GM19372 (cell line): ENCODE measurements around the gene BLVRA.
"Not testable (repeated sequence)": the region's sequence is repeated elsewhere in the genome, so short reads cannot be mapped to it uniquely, and the experiment has no call there.

Source experiments
- ATAC-seq: cut with Tn5 transposase; IDR thresholded peaks from one replicate; pipeline ENCODE4 v1.9.1; 2021; ENCODE audit warnings: mild to moderate bottlenecking, low read depth, moderate library complexity; ENCODE audit not compliant: unreplicated experiment

BLVRA gene, protein sequence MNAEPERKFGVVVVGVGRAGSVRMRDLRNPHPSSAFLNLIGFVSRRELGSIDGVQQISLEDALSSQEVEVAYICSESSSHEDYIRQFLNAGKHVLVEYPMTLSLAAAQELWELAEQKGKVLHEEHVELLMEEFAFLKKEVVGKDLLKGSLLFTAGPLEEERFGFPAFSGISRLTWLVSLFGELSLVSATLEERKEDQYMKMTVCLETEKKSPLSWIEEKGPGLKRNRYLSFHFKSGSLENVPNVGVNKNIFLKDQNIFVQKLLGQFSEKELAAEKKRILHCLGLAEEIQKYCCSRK

DNA sequence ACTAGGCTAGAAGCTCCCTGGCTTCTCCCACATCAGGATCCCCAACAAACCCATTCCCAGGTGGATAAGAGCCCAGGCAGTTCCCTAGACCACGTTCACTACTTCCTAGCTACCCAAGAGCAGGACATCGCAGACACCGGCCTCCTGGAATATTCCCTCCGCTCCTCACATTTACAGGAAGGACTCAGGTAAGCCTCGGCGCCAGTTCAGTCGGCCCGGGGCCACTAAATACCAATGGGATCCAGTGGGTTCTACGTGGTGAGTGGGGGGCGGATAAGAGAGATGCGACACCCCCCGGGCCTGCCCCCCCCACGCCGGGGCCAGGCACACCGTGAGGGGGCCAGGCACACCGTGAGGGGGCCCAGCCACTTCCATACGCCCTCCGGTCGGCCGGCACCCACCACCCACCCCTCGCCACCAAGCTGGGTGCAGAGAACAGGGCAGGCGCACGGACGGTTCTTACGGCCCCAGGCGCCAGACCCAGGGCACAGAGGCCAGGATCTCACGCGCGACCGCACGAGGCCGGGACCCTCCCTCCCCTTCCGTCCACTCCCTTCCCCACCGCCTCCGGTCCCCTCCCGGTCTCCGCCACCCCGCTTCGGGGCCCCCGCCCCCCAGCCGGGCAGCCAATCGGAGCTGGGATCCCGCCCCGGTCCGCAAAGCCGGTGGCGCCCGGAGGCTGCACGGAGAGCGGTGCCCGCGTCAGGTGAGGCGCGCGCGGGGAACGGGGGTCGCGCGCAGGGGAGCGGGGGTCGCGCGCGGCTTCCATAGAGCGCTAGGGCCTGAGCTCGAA, at the start of gene BLVRA:
Gene BLVRA (plus strand): TSS at position 652 of the 793 bp plus-strand sequence. CDS start 12,479 bp downstream, outside the sequence.
- ATAC-seq, result peak; percentile 78

DNA sequence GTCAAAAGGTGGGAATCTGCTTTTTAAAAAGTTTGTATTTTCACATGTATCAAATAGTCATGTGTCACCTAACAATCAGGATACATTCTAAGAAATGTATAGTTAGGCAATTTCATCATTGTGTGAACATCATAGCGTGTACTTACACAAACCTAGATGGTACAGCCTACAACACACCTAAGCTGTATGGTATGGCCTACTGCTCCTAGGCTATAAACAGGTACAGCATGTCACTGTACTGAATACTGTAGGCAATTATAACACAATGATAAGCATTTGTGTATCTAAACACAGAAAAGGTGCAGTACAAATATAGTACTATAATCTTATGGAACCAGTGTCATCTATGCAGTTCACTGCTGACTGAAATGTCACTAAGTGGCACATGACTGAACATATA, 47.0 kb upstream of the BLVRA start:
- no peak for ATAC-seq

GRCh38 chr7:43715966-43716365, 42.5 kb upstream of the BLVRA start:
- not testable (repeated sequence) for ATAC-seq

DNA sequence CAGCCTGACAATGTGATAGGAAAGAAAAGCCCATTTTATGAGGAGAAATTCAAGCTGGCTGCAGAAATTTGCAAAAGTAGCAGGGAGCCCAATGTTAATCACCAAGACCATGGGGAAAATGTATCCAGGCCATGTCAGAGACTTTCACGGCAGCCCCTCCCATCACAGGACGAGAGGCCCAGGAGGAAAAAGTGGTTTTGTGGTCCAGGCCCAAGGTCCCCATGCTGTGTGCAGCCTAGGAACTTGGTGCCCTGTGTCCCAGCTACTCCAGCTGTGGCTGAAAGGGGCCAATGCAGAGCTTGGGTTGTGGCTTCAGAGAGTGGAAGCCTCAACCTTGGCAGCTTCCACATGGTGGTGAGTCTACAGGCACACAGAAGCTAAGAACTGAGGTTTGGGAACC, 41.9 kb upstream of the BLVRA start:
- no peak for ATAC-seq

DNA sequence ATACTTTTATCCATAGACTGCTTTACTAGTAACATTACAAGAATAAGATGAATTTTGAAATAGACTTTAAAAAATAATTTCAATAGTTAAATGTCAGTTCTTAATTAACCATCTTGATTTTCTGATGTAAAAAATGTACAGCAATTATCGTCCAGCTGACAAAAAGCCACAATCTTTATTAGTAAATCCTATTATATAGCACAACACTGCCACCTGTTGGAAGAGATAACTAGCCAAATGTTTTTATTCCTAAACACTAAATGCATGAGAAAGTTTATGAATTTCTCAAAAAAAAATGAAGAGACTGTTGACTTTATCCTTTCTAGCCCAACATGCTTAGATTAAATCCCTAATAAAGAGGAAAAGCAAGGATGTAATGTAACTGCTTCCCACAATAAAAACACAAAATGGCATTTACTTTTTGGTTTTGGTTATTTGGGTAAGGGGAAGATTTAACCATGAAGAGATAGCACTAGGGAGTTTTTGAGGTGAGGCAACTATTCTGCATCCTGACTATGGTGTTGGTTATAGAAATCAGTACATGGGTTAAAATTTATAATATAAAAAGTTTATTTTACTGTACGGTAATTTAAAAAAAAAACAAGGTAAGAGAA, 37.2 kb upstream of the BLVRA start:
- no peak for ATAC-seq

DNA sequence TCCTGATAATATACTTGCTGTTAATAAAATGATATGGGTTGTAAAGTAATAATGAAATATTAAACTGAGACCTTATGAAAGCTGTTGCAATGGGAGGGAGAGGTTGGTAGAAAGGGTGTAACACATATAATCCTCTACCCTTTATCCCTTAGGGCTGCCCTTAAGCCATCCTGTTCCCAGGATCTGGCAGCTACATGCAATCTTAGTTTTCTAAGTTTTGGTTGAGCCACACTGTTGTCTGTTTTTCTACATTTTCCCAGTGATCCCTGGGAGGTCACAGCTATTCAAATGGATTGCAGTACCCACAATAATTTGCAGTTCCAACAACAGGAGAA, 35.5 kb upstream of the BLVRA start:
- ATAC-seq, result no peak

GRCh38 chr7:43725251-43725650, 33.2 kb upstream of the BLVRA start:
- no peak for ATAC-seq

GRCh38 chr7:43726466-43726865, 32.0 kb upstream of the BLVRA start:
- ATAC-seq, result no peak

DNA sequence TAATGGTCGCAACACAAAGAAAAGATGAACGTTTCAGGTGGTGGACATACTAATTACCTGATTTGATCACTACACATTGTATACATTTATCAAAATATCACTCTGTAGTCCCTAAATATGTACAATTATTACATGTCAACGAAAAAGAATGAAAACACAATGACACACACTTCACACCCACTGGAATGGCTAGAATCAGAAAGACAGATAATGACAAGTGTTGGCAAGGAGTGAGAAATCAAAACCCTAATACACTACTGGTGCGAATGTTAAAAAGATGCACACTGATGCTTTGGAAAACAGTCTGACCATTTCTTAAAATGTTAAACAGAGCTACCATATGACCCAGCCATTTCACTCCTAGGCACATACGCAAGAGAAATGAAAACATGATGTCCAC, 31.5 kb upstream of the BLVRA start:
- ATAC-seq, result no peak

- no peak for ATAC-seq
These were observed 31.0 kb upstream of the BLVRA start for GRCh38 chr7:43727494-43727893.

- ATAC-seq, result peak; percentile 80
These were observed 29.1 kb upstream of the BLVRA start, which contains the start of gene COA1 for GRCh38 chr7:43729214-43729923. Gene COA1 (minus strand): TSS chr7:43729523. CDS start chr7:43648614, 80,909 bp downstream.

DNA sequence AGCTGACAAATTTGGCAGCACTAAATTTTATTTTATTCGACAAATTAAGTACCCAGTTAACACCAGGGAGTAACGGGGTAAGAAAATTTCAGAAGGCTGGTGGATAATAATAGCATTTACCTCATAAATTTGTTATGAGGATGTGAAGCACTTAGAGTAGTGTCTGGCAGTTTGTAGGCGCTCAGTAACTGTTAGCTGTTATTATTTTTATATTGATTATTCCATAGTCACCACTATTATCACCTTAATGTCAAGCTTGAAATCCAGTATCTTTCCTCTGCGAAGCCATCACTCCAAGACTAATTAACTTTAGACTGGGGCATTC, 28.6 kb upstream of the BLVRA start:
- no peak for ATAC-seq

DNA sequence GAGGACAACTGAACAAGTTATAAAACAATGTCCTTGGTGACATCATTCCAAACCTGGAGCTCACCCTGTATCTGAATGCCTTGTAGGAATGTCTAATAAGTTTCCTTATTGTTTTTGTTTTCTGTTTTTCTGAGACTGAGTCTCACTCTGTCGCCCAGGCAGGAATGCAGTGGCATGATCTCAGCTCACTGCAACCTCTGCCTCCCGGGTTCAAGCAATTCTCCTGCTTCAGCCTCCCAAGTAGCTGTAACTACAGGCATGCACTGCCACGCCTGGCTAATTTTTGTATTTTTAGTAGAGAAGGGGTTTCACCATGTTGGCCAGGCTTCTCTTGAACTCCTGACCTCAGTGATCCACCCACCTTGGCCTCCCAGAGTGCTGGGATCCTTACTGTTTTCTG, 27.0 kb upstream of the BLVRA start:
- not testable (repeated sequence) for ATAC-seq

DNA sequence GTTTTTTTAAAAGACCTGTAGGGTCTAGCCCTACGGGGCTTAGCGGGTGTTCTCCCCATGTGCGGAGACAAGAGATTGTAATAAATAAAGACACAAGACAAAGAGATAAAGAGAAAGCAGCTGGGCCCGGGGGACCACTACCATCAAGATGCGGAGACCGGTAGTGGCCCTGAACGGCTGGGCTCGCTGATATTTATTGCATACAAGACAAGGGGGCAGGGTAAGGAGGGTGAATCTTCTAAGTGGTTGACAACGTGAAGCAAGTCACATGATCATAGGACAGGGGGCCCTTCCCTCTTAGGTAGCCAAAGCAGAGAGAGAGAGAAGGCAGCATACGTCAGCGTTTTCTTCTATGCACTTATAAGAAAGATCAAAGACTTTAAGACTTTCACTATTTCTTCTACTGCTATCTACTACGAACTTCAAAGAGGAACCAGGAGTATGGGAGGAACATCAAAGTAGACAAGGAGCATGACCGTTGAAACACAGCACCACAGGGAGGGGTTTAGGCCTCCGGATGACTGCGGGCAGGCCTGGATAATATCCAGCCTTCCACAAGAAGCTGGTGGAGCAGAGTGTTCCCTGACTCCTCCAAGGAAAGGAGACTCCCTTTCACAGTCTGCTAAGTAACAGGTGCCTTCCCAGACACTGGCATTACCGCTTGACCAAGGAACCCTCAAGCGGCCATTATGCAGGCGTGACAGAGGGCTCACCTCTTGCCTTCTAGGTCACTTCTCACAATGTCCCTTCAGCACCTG, 23.7 kb upstream of the BLVRA start:
- not testable (repeated sequence) for ATAC-seq

GRCh38 chr7:43735403-43735801, 23.1 kb upstream of the BLVRA start:
- ATAC-seq, result peak; percentile 12

DNA sequence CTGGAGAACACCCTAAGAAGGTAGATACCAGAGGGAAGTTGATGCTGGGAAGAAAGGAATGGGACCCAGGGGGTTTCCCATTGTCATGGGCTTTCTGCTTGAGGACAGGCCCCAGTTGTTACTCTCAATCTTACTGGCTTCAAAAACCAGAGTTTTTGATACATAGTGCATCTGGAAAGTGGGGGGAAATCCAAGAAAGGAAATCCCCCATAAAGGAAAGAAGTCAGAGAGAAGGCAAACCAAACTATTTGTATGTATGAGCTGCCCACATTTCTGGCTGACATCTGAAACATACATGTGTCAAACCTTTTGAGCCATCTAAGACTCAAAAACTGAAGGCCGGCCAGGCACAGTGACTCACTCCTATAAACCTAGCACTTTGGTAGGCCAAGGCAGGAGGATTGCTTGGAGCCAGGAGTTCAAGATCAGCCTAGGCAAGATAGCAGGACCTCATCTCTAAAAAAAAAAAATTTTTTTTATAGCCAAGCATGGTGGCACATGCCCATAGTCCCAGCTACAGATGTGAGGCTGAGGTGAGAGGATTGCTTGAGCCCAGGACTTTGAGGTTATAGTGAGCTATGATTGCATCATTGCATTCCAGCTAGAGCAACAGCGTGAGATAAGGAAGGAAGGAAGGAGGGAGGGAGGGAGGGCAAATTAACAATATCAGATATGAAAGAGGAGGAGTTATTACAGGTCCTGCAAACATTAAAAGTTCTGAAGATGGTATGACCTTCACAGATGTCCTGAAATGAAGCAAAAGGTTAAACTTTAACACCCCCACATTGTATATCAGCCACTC, 22.5 kb upstream of the BLVRA start:
- ATAC-seq, result peak; percentile 69

- ATAC-seq, result no peak
These were observed 20.9 kb upstream of the BLVRA start for GRCh38 chr7:43737467-43738127.

DNA sequence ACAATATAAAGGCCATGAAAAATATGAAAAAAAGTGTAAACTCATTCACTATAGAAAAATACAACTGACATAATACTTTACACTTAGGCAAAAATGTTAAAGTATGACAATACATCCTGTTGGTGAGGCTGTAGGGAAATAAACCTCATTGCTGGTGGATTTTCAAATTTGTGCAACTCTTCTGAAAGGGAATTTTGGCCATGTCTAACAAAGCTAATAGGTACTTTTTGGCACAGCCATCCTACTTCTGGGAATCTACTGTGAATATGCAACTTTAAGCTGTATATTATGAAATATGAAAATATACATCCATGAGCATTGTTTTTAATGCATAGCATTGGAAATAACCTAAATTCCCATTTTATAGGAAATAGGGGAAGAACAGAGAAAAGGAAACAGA, 15.8 kb upstream of the BLVRA start:
- ATAC-seq, result no peak
